ENCODE measurements around the gene CFAP410.

The CFAP410 gene

DNA sequence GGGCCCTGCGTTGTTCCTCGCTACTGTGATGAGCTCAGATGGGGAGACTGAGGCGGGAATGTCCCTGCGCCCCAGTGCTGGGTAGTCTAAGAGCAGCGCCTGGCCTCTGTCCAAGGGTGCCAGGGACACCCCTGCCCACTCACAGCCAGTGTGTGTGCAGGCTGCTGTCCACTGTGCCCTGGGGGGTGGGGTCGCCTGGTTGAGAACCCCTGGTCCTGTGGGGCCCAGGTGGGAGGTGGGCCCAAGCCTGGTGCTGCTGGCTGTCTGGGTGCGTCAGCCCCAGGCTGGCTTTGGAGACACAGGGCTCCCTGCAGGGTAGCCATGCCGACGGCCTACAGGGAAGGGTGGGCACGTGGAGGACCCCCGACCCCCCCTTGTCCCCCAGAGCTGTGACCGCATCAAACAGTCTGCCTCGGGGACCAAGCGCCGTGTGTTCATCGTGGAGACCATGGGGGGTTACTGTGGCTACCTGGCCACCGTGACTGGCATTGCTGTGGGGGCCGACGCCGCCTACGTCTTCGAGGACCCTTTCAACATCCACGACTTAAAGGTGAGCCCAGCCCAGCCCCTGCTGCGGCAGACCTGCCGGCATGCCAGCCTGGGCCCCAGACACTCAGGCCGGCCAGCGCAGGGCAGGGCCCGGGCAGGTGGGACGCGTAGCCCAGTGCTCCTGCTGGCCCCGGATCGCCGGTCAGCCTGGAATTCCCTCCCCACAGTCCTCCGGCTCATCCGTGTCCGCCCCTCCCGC lies 14.9 kb downstream of the CFAP410 start:
- H3K4me3 ChIP-seq (replicated peaks; ENCODE audit: insufficient read depth, low read length): no peak overlapping the region
- H3K27me3 ChIP-seq (ENCODE audit: insufficient read depth, poor library complexity, severe bottlenecking): no peaks in the 10 kb centered on the region
- H3K27ac ChIP-seq (replicated peaks): no peak overlapping the region
- no peak for DNase-seq (ENCODE audit: low read depth in 1 of 2, low spot score in 1 of 2)
- TF ChIP-seq POLR2AphosphoS5 (IDR thresholded peaks at IDR 0.05; ENCODE audit: low read depth): no peak
- no peak for TF ChIP-seq GABPA (IDR thresholded peaks at IDR 0.05; ENCODE audit: low read depth)
- no peak for TF ChIP-seq SPI1 (IDR thresholded peaks at IDR 0.05; ENCODE audit: borderline replicate concordance, low read depth)
- TF ChIP-seq, protein P1, sequence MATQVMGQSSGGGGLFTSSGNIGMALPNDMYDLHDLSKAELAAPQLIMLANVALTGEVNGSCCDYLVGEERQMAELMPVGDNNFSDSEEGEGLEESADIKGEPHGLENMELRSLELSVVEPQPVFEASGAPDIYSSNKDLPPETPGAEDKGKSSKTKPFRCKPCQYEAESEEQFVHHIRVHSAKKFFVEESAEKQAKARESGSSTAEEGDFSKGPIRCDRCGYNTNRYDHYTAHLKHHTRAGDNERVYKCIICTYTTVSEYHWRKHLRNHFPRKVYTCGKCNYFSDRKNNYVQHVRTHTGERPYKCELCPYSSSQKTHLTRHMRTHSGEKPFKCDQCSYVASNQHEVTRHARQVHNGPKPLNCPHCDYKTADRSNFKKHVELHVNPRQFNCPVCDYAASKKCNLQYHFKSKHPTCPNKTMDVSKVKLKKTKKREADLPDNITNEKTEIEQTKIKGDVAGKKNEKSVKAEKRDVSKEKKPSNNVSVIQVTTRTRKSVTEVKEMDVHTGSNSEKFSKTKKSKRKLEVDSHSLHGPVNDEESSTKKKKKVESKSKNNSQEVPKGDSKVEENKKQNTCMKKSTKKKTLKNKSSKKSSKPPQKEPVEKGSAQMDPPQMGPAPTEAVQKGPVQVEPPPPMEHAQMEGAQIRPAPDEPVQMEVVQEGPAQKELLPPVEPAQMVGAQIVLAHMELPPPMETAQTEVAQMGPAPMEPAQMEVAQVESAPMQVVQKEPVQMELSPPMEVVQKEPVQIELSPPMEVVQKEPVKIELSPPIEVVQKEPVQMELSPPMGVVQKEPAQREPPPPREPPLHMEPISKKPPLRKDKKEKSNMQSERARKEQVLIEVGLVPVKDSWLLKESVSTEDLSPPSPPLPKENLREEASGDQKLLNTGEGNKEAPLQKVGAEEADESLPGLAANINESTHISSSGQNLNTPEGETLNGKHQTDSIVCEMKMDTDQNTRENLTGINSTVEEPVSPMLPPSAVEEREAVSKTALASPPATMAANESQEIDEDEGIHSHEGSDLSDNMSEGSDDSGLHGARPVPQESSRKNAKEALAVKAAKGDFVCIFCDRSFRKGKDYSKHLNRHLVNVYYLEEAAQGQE (IDR thresholded peaks at IDR 0.05; ENCODE audit: insufficient replicate concordance, low read depth): no peak
- TF ChIP-seq, protein P2, sequence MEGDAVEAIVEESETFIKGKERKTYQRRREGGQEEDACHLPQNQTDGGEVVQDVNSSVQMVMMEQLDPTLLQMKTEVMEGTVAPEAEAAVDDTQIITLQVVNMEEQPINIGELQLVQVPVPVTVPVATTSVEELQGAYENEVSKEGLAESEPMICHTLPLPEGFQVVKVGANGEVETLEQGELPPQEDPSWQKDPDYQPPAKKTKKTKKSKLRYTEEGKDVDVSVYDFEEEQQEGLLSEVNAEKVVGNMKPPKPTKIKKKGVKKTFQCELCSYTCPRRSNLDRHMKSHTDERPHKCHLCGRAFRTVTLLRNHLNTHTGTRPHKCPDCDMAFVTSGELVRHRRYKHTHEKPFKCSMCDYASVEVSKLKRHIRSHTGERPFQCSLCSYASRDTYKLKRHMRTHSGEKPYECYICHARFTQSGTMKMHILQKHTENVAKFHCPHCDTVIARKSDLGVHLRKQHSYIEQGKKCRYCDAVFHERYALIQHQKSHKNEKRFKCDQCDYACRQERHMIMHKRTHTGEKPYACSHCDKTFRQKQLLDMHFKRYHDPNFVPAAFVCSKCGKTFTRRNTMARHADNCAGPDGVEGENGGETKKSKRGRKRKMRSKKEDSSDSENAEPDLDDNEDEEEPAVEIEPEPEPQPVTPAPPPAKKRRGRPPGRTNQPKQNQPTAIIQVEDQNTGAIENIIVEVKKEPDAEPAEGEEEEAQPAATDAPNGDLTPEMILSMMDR (IDR thresholded peaks at IDR 0.05; ENCODE audit: insufficient read depth, low read length): no peak

DNA sequence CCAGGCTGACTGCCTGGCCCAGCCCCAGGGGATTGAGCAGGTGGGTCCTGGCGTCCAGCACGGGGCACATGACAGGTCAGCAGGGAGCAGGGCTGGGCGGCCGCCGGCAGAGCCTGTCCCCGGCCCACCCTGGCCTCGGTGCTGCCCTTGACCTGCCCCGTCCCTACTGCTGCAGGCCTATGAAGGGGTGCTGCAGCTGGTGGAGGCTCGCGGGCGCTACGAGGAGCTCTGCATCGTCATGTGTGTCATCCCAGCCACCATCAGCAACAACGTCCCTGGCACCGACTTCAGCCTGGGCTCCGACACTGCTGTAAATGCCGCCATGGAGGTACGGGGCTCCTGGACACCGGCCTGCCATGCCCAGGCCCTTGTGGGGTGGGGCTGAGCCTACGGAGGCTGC lies 15.6 kb downstream of the CFAP410 start:
- TF ChIP-seq POLR2AphosphoS5 (IDR thresholded peaks at IDR 0.05; ENCODE audit: low read depth) (no peak), SPI1 (IDR thresholded peaks at IDR 0.05; ENCODE audit: borderline replicate concordance, low read depth) (no peak), GABPA (IDR thresholded peaks at IDR 0.05; ENCODE audit: low read depth) (no peak)
- TF ChIP-seq, protein P1 (IDR thresholded peaks at IDR 0.05; ENCODE audit: insufficient replicate concordance, low read depth): no peak
- TF ChIP-seq, protein P2 (IDR thresholded peaks at IDR 0.05; ENCODE audit: insufficient read depth, low read length): no peak
- H3K27ac ChIP-seq (replicated peaks): no peak overlapping the region
- no peak overlapping the region for H3K4me3 ChIP-seq (replicated peaks; ENCODE audit: insufficient read depth, low read length)
- no peaks in the 10 kb centered on the region for H3K27me3 ChIP-seq (ENCODE audit: insufficient read depth, poor library complexity, severe bottlenecking)
- DNase-seq (ENCODE audit: low read depth in 1 of 2, low spot score in 1 of 2): no peak

DNA sequence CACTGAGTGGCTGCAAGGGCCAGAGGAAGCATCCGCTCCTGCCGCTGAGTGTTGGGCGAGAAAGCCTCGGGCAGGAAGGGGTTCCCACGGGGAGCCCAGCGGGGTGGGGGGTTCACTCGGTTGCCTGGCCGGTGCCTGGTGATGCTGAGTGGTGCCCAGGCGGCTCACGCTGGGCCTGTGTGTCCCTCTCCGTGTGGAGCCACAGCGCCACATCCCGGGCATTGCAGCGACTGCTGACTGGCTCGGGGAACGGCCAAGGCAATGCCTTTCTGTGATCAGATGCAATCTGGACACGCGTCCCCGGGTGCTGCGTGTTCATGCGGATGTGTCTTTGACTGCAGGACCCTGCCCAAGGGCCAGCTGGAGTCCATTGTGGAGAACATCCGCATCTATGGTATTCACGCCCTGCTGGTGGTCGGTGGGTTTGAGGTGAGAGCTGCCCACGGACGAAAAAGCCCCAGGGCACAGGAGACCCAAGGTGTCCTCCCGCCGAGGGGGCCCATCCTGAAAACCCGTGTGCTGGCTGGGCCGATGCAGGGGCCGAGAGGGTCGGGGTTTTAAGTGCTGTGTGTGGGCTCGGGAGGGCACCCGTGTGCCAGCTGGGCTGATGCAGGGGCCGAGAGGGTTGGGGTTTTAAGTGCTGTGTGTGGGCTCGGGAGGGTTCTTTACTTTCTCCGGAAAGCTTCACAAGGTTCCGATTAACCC lies 16.4 kb downstream of the CFAP410 start:
- TF ChIP-seq, protein P2 (IDR thresholded peaks at IDR 0.05; ENCODE audit: insufficient read depth, low read length): no peak
- TF ChIP-seq SPI1 (IDR thresholded peaks at IDR 0.05; ENCODE audit: borderline replicate concordance, low read depth) (no peak), POLR2AphosphoS5 (IDR thresholded peaks at IDR 0.05; ENCODE audit: low read depth) (no peak)
- TF ChIP-seq, protein P1 (IDR thresholded peaks at IDR 0.05; ENCODE audit: insufficient replicate concordance, low read depth): no peak
- no peak overlapping the region for H3K27ac ChIP-seq (replicated peaks)
- DNase-seq (ENCODE audit: low read depth in 1 of 2, low spot score in 1 of 2): no peak
- H3K27me3 ChIP-seq (ENCODE audit: insufficient read depth, poor library complexity, severe bottlenecking): no peaks in the 10 kb centered on the region
- no peak overlapping the region for H3K4me3 ChIP-seq (replicated peaks; ENCODE audit: insufficient read depth, low read length)

All from HL-60 (cell line).